K562 (cell line): Measurements from ENCODE around the gene DBP. TPM values are rescaled to one million over a fixed set of nuclear protein-coding genes. Genes with fewer than 3 reads are reported as not detected.

Experiments
- BHLHE40 ChIP-seq: IDR thresholded peaks from 2 replicates; pipeline ENCODE4 v1.6.1; 2011; ENCODE audit warnings: low read length, improper control_type of control experiment
- BRD9 ChIP-seq: fragments of 450-650 bp; IDR thresholded peaks from 2 replicates; pipeline ENCODE4 v1.6.1; 2018; ENCODE audit warnings: low read depth; ENCODE audit not compliant: partially characterized antibody
- CHD2 ChIP-seq: IDR thresholded peaks from 2 replicates; pipeline ENCODE4 v1.6.1; 2011; ENCODE audit warnings: low read depth, low read length
- DNMT1 ChIP-seq: fragments of 450-650 bp; IDR thresholded peaks from 2 replicates; pipeline ENCODE4 v1.6.1; 2016; ENCODE audit warnings: antibody characterized with exemption, mild to moderate bottlenecking
- ELF1 ChIP-seq: fragments of 200-800 bp; sonication (Bioruptor generic); IDR thresholded peaks from 2 replicates; pipeline ENCODE4 v1.6.1; 2016; ENCODE audit warnings: missing genetic modification characterization, missing compliant biosample characterization
- ELF4 ChIP-seq: fragments of 450-650 bp; formaldehyde crosslinking; IDR thresholded peaks from 2 replicates; pipeline ENCODE4 v1.4.0; 2022; ENCODE audit warnings: missing genetic modification characterization
- ESRRB ChIP-seq: fragments of 250-450 bp; sonication (Bioruptor Pico); IDR thresholded peaks from 2 replicates; pipeline ENCODE4 v1.5.0; 2020; ENCODE audit warnings: mild to moderate bottlenecking, moderate library complexity, borderline replicate concordance
- ETS2 ChIP-seq: IDR thresholded peaks from 2 replicates; pipeline ENCODE4 v1.6.1; 2016; ENCODE audit warnings: borderline replicate concordance, missing genetic modification characterization, mild to moderate bottlenecking, moderate library complexity, missing compliant biosample characterization; ENCODE audit not compliant: poor library complexity, severe bottlenecking
- ETV5 ChIP-seq: sonication (generic); formaldehyde crosslinking; IDR thresholded peaks from 2 replicates; pipeline ENCODE4 v1.4.0; 2020; ENCODE audit warnings: low read depth, mild to moderate bottlenecking, missing genetic modification reagents
- GTF2F1 ChIP-seq: IDR thresholded peaks from 2 replicates; pipeline ENCODE4 v1.6.1; 2011; ENCODE audit warnings: low read depth, low read length, improper control_type of control experiment
- GTF3C2 ChIP-seq: IDR thresholded peaks from 3 replicates; pipeline ENCODE4 v1.6.1; 2011; ENCODE audit warnings: borderline replicate concordance, mild to moderate bottlenecking, moderate library complexity; ENCODE audit not compliant: insufficient read length; ENCODE audit errors: extremely low read depth
- HDAC3 ChIP-seq: fragments of 450-650 bp; IDR thresholded peaks from 2 replicates; pipeline ENCODE4 v1.6.1; 2018; ENCODE audit warnings: borderline replicate concordance, mild to moderate bottlenecking, moderate library complexity; ENCODE audit not compliant: partially characterized antibody
- HLTF ChIP-seq: fragments of 450-650 bp; IDR thresholded peaks from 2 replicates; pipeline ENCODE4 v1.6.1; 2016
- HNRNPH1 ChIP-seq: fragments of 200-400 bp; formaldehyde crosslinking; optimal IDR thresholded peaks from 2 replicates; pipeline ENCODE3; 2017; ENCODE audit warnings: low read depth, mild to moderate bottlenecking, low read length, moderate library complexity
- KDM2B ChIP-seq: fragments of 250-450 bp; sonication (Bioruptor Pico); IDR thresholded peaks from 2 replicates; pipeline ENCODE4 v1.8.0; 2021; ENCODE audit warnings: mild to moderate bottlenecking, moderate library complexity
- KLF6 ChIP-seq: fragments of 250-450 bp; sonication (Bioruptor Pico); IDR thresholded peaks from 2 replicates; pipeline ENCODE4 v1.4.0; 2020; ENCODE audit warnings: mild to moderate bottlenecking, moderate library complexity, borderline replicate concordance
- NFIC ChIP-seq: fragments of 450-650 bp; IDR thresholded peaks from 2 replicates; pipeline ENCODE4 v1.6.1; 2017; ENCODE audit warnings: mild to moderate bottlenecking, inconsistent platforms
- PHB ChIP-seq: fragments of 250-450 bp; sonication (Bioruptor Pico); IDR thresholded peaks from 2 replicates; pipeline ENCODE4 v1.5.0; 2021
- POLR2AphosphoS5 ChIP-seq: IDR thresholded peaks from 2 replicates; pipeline ENCODE4 v1.6.1; 2011; ENCODE audit warnings: mild to moderate bottlenecking, low read depth, low read length, moderate library complexity; ENCODE audit not compliant: control insufficient read depth, insufficient read depth
- PTBP1 ChIP-seq: fragments of 200-400 bp; formaldehyde crosslinking; IDR thresholded peaks from 2 replicates; pipeline ENCODE4 v1.6.1; 2017; ENCODE audit warnings: low read depth, low read length
- RBM34 ChIP-seq: fragments of 200-400 bp; formaldehyde crosslinking; IDR thresholded peaks from 2 replicates; pipeline ENCODE4 v1.6.1; 2018; ENCODE audit warnings: low read length, borderline replicate concordance; ENCODE audit not compliant: insufficient read depth
- SREBF1 ChIP-seq: fragments of 150-350 bp; IDR thresholded peaks from 2 replicates; pipeline ENCODE4 v1.6.1; 2014; ENCODE audit warnings: antibody characterized with exemption, low read depth, low read length, borderline replicate concordance
- ZBTB26 ChIP-seq: fragments of 450-650 bp; formaldehyde crosslinking; IDR thresholded peaks from 2 replicates; pipeline ENCODE4 v1.4.0; 2022; ENCODE audit warnings: missing genetic modification characterization
- ZEB2 ChIP-seq: fragments of 450-650 bp; IDR thresholded peaks from 2 replicates; pipeline ENCODE4 v1.6.1; 2016
- ZKSCAN1 ChIP-seq: fragments of 150-350 bp; IDR thresholded peaks from 2 replicates; pipeline ENCODE4 v1.6.1; 2016; ENCODE audit warnings: low read depth, low read length
- ZNF133 ChIP-seq: fragments of 250-450 bp; sonication (Bioruptor Pico); IDR thresholded peaks from 2 replicates; pipeline ENCODE4 v1.4.0; 2020; ENCODE audit warnings: mild to moderate bottlenecking
- ZNF408 ChIP-seq: fragments of 250-450 bp; sonication (Bioruptor Pico); IDR thresholded peaks from 2 replicates; pipeline ENCODE4 v1.4.0; 2020; ENCODE audit warnings: low read depth, mild to moderate bottlenecking, moderate library complexity
- ZNF561 ChIP-seq: fragments of 450-650 bp; formaldehyde crosslinking; conservative IDR thresholded peaks from 2 replicates; pipeline ENCODE4 v1.4.0; 2020; ENCODE audit warnings: mild to moderate bottlenecking, moderate library complexity
- polyA plus RNA-seq, 8 experiments: library from polyadenylated mRNA; depleted of rRNA in 4 of 8; stranded (reverse) in 5 of 8; unstranded in 3 of 8; fragments of >200 nt; fragmentation: Nextera tagmentation in 2 of 8; fragmentation: Illumina TruSeq in 1 of 8; extraction: Ambion mirVana in 2 of 8; extraction: Trizol in 1 of 8; gene quantifications; 2 replicates each; pipeline versions ENCODE4 v1.2.1 to v1.2.3, GENCODE V29; 2011 to 2014; ENCODE audit warnings: inconsistent platforms in 1 of 8, missing spikeins in 1 of 8
- total RNA-seq, 7 experiments: library from RNA; depleted of rRNA in 6 of 7; stranded (reverse); fragments of >200 nt in 6 of 7; fragmentation: Illumina TruSeq in 2 of 7; extraction: Trizol in 2 of 7; gene quantifications; 2 replicates each; pipeline versions ENCODE4 v1.2.1 to v1.2.3, GENCODE V29; 2011 to 2021; ENCODE audit warnings: low replicate concordance in 1 of 7
- TF ChIP-seq, protein P1 (sequence below): sonication (generic); formaldehyde crosslinking; IDR thresholded peaks from 2 replicates; pipeline ENCODE4 v1.8.0; 2022; ENCODE audit warnings: mild to moderate bottlenecking, missing genetic modification reagents

DBP gene
- total and polyA plus RNA-seq, 9 of the 15 experiments (the other 6 are each of a cell fraction or from before 2014, with no cell fraction given): 0.25 to 5.5 (median 1.8) TPM

- TF ChIP-seq GTF3C2: no peak
- TF ChIP-seq ETS2 (tag): no peak
- TF ChIP-seq BRD9: no peak
- TF ChIP-seq ZNF561 (CRISPR knock-in tag): no peak
- no peak for TF ChIP-seq DNMT1
- TF ChIP-seq ETV5 (CRISPR knock-in tag): no peak
- no peak for TF ChIP-seq NFIC
- TF ChIP-seq POLR2AphosphoS5: no peak
- TF ChIP-seq RBM34: no peak
- TF ChIP-seq, protein P1, sequence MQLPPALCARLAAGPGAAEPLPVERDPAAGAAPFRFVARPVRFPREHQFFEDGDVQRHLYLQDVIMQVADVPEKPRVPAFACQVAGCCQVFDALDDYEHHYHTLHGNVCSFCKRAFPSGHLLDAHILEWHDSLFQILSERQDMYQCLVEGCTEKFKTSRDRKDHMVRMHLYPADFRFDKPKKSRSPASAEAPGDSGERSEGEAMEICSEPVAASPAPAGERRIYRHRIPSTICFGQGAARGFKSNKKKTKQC (CRISPR knock-in tag): no peak
- TF ChIP-seq ESRRB (CRISPR knock-in tag): no peak
- TF ChIP-seq PHB (CRISPR knock-in tag): no peak
- TF ChIP-seq GTF2F1: no peak
- TF ChIP-seq ZKSCAN1: peak; percentile 75; the same call in 1 of the 2 replicates
- no peak for TF ChIP-seq ZEB2
- no peak for TF ChIP-seq SREBF1
- no peak for TF ChIP-seq ELF1 (tag)
- TF ChIP-seq BHLHE40: peak; percentile 77
- TF ChIP-seq HNRNPH1: no peak
- no peak for TF ChIP-seq PTBP1
- no peak for TF ChIP-seq KDM2B (CRISPR knock-in tag)
- no peak for TF ChIP-seq ELF4 (CRISPR knock-in tag)
- TF ChIP-seq ZNF408 (CRISPR knock-in tag): no peak
- TF ChIP-seq ZNF133: no peak
- no peak for TF ChIP-seq CHD2
- no peak for TF ChIP-seq HDAC3
- TF ChIP-seq KLF6: no peak
- TF ChIP-seq HLTF: no peak
- no peak for TF ChIP-seq ZBTB26
Measured at GRCh38 chr19:48681127-48681470, 43.9 kb upstream of the DBP start (continued).
